Measurements from ENCODE around the gene TRIO. TPM values are rescaled to one million over a fixed set of nuclear protein-coding genes. Genes with fewer than 3 reads are reported as not detected.

The TRIO gene
- 107 and 374 TPM in 2 replicates for total RNA-seq

GRCh38 chr5:14142827-14143545 lies at the start of gene TRIO:
Gene TRIO (plus strand): TSS chr5:14143342. CDS start chr5:14143726, 384 bp downstream.

Other genes starting within 250 kb of the TRIO start
- gene DNAH5, start 198.7 kb upstream of the TRIO start, total RNA-seq = under 0.01 and 0.82 TPM in 2 replicates